Hepatocyte (in vitro differentiated cells): ENCODE measurements around the gene PDLIM7.

Source experiments
- EZH2 ChIP-seq: fragments of 200-600 bp; sonication (generic); IDR thresholded peaks from 2 replicates; pipeline ENCODE4 v1.6.1; 2016; ENCODE audit warnings: antibody characterized with exemption, mild to moderate bottlenecking, borderline replicate concordance
- EZH2phosphoT487 ChIP-seq: fragments of 200-600 bp; sonication (generic); IDR thresholded peaks from one replicate; pipeline ENCODE4 v1.6.1; 2018; ENCODE audit warnings: antibody characterized with exemption, mild to moderate bottlenecking, low read depth, moderate library complexity; ENCODE audit not compliant: unreplicated experiment, severe bottlenecking
- TF ChIP-seq, protein P1 (sequence below): fragments of 200-600 bp; sonication (generic); IDR thresholded peaks from 2 replicates; pipeline ENCODE4 v1.5.1; 2016; ENCODE audit warnings: antibody characterized with exemption, mild to moderate bottlenecking; ENCODE audit not compliant: poor library complexity

DNA sequence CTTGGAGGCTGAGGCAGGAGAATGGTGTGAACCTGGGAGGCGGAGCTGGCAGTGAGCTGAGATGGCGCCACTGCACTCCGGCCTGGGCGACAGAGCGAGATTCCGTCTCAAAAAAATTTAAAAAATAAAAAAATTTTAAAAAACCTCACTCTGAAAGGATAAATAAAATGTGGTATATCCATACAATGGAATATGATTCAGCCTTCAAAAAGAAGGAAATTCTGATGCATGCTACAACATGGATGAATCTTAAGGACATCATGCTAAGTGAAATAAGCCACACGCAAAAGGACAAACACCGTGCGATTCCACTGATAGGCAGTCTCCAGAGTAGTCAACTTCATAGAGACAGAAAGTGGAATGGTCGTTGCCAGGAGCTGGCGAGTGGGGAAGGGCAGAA is 32.4 kb downstream of the PDLIM7 start:
- TF ChIP-seq, protein P1, sequence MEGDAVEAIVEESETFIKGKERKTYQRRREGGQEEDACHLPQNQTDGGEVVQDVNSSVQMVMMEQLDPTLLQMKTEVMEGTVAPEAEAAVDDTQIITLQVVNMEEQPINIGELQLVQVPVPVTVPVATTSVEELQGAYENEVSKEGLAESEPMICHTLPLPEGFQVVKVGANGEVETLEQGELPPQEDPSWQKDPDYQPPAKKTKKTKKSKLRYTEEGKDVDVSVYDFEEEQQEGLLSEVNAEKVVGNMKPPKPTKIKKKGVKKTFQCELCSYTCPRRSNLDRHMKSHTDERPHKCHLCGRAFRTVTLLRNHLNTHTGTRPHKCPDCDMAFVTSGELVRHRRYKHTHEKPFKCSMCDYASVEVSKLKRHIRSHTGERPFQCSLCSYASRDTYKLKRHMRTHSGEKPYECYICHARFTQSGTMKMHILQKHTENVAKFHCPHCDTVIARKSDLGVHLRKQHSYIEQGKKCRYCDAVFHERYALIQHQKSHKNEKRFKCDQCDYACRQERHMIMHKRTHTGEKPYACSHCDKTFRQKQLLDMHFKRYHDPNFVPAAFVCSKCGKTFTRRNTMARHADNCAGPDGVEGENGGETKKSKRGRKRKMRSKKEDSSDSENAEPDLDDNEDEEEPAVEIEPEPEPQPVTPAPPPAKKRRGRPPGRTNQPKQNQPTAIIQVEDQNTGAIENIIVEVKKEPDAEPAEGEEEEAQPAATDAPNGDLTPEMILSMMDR = no peak
- TF ChIP-seq EZH2 (no peak), EZH2phosphoT487 (no peak)
